ENCODE results near the gene VPS33A.
"Not testable (repeated sequence)": the region's sequence is repeated elsewhere in the genome, so short reads cannot be mapped to it uniquely, and the experiment has no call there.

The VPS33A gene

DNA sequence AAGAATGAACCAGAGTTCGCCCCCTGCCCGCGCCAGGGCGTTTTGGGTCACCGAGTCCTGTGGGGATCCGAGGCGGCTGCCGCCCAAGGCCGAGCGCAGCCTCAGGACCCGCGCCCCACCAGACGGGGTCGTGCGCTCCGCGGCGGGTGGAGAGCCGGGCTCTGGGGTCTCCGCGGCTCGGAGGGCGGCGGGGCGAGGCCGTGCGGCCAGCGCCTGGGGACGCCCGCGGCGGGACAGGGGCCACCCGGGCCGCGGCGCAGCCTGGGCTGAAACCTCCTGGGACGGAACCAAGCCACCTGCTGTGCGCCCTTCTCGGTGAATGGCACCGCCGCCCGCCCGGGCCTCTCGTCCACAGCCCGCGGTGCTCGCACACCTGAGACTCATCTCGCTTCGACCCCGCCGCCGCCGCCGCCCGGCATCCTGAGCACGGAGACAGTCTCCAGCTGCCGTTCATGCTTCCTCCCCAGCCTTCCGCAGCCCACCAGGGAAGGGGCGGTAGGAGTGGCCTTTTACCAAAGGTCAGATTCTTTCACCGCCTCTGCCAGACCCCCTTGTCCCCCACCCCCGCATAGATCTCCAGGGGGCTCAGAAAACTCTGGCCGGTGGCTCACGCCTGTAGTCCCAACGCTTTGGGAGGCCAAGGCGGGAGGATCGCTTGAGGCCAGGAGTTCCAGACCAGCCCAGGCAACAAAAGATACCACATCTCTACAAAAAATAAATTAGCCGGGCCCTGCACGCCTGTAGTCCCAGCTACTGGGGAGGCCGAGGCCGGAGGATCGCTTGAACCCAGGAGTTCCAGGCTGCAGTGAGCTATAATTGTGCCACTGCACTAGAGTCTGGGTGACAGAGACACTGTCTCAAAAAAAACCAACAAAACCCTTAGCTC is 61.9 kb downstream of the VPS33A start:
- DNase-seq (ENCODE audit: low read depth), result no peak

DNA sequence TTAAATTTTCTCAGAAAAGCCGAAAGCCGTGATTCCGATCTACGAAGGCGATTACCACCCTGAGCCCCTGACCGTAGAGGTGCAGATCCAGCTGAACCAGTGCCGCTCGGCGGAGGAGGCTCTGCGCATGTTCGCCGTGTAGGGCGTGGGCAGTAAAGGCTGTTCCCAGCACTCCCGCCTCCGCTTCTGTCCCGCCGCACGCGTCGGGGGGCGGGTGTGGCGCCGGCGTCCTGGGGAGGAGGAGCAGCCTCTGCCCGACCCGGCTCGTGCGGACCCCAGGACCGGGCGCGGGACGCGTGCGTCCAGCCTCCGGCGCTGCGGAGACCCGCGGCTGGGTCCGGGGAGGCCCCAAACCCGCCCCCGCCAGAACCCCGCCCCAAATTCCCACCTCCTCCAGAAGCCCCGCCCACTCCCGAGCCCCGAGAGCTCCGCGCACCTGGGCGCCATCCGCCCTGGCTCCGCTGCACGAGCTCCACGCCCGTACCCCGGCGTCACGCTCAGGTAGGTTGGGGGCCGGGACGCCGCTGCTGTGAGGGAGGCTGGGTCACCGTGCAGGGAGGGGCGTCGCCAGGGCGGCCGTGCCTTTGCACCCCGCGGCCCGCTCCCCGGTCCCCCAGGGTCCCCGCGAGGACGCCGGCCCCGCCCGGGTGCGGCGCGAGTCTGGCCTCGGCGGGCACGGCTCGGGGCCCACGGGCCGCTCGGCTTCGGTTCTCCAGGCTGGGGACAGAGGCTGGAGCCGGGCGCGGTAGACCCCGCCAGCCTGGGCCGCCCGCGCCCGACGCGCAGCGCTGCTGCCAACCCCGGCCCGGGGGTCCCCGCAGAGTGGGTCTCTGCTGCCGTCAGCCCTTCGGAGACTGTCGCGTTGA is 62.8 kb downstream of the VPS33A start, which contains the start of gene B3GNT4:
B3GNT4 (plus strand) TSS at position 409 of the 866 bp plus-strand sequence. CDS start 910 bp downstream, outside the sequence.
- DNase-seq (ENCODE audit: low read depth), result no peak

DNA sequence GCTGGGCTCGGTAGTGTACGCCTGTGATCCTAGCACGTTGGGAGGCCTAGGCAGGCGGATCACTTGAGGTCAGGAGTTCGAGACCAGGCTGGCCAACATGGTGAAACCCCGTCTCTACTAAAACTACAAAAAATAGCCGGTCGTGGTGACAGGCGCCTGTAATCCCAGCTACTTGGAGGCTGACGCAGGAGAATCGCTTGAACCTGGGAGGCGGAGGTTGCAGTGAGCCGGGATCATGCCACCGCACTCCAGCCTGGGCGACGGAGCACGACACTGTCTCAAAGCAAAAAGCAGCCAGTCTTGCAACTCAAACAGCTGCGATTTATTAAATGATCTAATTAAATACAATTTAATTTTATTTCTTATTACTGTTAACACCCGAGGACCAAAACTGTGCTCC is 63.5 kb downstream of the VPS33A start:
- not testable (repeated sequence) for DNase-seq (ENCODE audit: low read depth)

DNA sequence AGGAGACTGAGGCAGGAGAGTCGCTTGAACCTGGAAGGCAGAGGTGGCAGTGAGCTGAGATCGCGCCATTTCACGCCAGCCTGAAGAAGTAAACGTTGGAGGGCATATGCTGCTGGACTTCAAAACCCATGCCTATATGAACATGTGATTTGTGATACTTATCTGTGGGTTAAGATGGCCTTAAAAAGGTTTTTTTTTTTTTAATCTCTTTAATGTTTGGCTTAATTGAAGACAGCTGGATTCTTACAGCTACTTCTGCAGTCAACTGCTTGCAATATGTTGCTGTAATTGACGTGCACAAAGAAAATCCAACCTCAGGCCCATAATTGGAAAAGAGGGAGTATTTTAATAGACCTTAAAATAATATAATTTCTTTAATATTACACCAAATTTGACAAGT is 64.3 kb downstream of the VPS33A start:
- no peak for DNase-seq (ENCODE audit: low read depth)

DNA sequence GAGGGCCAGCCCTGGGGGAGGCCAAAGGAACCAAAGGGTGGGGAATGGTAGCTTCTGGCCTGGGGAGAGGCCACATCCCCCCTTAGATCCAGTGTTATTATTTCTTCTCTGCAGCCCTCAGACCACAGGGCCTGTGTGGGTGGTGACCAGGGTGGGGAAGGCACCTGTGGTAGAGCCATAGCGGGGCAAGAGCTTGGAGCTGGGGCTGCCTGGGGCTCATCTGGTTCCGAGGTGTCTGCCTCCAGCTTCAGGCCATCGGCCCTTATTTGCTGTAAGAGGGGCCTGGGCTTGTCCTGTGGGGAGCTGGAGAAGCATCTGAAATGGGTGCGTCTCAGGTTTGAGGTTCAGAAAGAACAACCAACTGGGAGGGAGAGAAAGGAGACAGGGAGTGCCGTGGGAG is 64.9 kb downstream of the VPS33A start:
- no peak for DNase-seq (ENCODE audit: low read depth)

DNA sequence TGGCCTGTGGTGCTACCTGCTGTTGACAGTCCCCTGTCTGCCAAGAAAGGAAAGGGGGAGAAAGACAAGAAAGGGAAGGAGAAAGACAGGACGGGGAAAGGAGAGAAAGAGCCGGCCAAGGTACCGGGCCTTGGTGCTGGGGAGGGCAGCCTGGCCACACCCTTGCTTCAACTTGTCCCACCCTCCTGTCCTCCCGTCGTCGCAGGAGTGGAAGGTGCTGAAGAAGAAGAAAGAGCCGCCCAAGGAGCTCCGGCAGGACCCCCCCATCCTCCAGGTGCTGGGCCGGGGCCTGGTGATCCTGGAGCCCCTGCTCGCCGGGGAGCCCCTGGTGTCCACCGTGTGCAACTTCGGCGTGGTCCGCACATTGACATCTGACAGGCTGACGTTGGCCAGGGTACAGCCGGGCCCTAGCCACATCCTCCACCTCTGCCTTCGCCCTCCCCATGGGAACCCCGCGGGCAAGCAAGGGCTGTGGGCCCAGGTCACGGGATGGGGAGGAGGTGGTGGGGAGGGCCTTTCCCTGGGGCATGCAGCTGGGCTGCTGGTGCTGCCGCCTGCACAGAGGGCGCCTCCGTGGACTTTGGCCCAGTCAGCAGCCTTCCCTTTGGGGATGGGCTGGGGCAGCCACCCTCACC is 65.6 kb downstream of the VPS33A start:
- DNase-seq (ENCODE audit: low read depth), result no peak

DNA sequence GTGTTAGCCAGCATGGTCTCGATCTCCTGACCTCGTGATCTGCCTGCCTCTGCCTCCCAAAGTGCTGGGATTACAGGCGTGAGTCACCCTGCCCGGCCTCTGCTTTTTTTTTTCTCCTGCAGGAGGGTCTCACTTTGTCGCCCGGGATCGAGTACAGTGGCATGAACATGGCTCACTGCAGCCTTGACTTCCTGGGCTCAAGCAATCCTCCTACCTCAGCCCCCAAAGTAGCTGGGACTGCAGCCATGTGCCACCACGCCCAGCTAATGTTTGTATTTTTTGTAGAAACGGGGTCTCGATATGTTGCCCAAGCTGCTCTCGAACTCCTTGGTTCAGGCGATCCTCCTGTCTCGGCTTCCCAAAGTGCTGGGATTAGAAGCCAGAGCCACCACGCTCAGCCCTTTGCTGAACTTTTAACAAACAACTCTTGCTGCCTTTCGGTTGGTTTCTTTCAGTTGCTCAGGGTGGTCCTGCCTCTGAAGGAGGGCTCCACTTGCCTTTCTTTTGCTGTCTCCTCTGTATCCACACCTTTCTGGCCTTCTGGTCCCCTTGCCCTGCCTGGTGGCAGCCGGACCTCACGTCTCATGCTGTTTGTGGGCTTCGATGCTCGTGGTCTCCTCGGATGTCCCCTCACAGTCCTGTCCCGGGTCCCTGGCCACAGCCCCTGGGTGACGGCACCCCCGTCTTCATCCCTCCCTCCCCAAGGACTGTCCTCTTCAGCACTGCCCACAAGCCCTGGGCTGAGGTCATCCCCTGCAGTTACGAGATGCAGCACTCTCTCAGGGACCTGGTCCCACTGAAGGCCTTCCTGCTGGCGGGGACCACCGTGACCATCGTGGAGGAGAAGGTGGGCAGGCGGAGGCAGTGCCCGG is 66.6 kb downstream of the VPS33A start:
- no peak for DNase-seq (ENCODE audit: low read depth)

DNA sequence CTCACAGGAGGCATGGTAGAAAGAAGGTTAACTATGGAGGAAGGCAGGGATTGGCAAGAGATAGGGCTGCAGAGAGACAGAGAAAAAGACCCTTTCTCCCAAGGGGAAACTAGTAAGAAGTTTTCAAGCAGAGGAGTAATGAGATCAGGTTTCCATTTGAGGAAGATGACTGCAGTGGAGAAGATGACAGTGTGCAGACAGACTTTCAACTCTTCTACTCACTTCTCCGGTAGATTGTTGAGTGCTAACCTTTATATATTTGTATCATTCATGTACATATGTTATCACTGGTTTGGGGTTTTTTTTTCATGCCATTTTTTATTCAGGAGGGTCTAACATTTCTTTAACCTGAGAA is 68.7 kb downstream of the VPS33A start:
- DNase-seq (ENCODE audit: low read depth), result no peak

DNA sequence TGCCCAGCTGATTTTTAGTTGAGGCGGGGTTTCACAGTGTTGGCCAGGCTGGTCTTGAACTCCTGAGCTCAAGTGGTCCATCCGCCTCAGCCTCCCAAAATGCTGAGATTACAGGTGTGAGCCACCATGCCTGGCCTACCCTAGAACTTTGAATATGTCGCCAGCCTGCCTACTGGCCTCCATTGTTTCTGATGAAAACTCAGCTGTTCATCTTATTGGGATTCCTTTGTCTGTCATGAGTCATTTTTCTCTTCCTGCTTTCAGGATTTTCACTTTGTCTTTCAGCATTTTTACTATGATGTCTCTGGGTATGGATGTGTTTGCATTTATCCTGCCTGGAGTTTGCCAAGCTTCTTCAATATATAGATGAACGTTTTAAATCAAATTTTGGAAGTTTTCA is 70.9 kb downstream of the VPS33A start:
- no peak for DNase-seq (ENCODE audit: low read depth)

DNA sequence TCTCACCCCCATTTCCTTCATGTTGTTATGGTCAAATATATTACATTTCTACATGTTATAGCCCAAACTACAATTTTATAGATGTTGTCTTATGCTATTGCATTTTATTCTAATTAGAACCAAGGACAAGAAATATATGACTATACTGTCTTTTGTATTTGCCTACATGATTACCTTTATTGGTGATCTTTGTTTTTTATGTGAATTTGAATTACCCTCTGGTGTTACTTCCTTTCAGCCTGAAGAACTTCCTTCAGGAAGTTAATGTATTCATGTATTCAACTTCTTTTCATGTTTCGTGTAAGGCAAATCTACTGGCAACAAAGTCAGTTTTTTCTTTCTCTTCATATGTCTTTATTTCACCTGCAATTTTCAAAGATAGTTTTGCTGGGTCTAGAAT is 71.5 kb downstream of the VPS33A start:
- no peak for DNase-seq (ENCODE audit: low read depth)

DNA sequence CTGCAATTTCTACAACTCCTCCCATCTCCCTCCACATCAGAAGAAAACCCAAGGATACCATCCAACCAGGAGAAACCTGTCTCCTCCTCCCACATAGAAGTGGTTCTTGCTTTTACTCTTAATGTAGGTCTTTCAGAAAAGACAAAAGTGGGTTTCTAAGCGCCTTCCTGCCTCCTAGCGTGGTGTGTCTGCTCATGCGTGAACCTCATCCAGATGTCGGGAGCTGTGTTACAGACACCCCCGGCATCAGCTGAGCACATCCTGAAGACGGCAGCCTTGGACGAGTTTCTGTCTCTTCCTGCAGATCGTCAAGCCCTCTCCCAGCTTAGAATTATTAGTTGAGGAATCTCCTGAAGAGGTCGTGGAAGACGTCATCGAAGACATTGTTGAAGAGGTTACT is 73.9 kb downstream of the VPS33A start:
- no peak for DNase-seq (ENCODE audit: low read depth)

DNA sequence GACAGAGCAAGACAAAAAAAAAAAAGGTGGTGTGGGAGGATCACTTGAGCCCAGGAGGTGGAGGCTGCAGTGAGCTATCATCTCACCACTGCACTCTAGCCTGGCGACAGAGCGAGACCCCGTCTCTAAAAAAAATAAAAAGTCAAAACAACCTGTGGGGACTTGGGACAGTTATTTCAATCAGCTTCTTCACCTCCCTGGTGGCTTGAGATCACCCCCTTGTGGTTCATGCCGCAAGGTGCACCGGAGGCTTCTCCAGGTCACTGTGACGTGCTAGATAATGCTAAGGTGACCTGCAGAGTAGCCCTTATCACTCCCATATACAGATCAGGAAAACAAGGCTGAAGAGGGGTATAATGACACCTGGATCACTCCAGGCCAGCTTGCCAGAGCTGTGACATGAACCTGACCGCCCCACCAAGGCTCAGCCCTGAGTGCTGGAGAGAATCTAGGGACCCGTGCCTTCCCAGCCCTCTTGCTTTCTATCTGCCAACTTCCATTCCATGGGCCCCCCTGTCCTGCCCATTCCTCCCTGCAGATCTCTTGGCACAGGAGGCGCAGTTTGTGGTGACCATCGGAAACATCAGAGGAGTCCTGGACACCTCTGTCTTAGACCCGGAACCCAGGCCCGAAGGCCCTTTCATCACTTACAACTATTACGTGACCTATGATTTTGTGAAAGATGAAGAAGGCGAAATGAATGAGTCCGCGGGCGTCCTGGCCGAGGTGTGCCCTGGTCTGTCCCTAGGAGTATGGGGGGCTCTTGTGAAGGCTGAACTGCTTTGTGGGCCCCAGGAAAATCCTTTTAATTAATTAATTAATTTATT is 75.2 kb downstream of the VPS33A start:
- no peak for DNase-seq (ENCODE audit: low read depth)

DNA sequence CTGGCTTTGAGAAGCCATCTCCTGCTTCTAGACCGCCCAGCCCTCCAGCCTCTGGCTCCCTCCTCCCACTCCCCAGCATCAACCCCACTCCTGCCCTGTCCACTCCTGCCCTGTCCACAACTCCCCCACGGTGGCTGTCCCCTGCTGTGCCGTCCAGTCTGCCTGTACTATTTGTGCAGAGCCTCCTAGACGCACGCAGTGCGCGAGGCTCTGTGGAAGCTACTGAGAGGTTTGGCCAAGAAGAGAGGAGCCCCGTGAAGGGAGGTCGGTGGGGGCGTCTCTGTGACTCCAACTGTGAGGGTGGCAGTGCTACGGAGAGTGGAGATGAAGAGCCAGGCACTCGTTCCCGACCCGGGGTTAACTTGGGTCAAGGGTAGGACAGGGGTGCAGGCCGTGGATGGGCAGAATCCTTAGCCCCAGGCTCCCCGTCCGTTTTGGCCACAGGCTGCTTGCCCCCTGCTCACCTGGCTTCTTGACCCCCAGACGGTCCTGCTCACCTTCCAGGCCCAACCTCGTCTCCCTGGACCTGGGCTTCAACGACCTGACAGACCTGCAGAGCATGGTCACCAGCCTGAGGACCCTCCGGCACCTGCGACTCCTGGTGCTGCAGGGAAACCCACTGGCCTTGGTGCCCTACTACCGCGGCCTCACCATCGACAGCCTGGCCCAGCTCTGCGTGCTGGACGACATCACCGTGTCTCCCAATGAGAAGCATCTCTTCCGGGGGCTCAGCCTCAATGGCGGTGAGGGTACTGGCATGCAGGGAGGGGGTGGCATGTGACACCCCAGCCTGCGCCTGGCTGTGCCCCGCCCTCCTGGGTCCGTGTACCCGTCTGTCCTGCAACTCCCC is 76.4 kb downstream of the VPS33A start:
- no peak for DNase-seq (ENCODE audit: low read depth)

DNA sequence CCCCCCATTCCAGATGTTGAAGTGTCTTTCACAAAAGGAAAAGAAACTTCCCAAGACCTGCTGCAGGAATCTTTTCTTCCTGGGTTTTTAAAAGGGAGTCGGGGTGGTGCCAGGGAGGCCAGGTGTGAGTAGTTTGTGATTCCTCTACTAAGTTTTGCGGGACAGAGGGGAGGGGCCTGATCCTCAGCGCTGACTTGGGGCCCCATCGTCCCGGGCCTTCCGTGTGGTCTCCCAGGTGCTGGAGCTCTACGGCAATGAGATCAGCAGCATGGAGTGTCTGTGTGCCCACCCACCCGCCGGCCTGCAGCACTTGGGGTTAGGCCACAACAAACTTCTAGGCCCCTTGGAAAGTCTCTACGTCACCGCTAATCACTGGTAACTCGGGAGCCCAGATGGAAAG is 78.8 kb downstream of the VPS33A start:
- no peak for DNase-seq (ENCODE audit: low read depth)

DNA sequence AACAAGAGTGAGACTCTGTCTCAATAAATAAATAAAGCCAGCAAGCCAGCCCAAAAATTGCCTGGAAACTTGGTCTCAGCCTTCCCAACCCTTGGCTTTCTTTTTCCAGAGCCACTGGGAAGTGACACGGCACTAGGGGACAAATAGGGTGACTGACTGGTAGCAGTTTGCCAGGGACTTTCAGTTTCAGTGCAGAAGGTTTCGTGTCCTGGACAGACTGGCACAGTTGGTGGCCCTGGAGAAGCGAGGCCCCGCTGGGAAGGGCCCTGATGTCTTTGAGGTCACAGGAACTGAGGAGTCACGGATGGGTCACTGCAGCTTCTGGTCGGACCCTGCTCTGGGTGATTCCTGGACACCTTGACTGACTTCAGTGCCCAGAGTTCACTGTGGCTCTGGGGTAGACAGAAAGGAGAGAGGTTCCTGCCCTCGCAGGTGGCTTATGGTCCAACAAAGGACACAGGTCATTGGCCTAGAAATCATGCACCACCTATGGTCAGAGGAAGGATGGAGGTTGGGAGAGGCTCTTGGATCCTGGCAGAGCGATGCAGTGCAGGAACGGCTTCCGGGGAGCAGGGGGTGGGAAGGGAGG is 80.7 kb downstream of the VPS33A start:
- DNase-seq (ENCODE audit: low read depth), result no peak

DNA sequence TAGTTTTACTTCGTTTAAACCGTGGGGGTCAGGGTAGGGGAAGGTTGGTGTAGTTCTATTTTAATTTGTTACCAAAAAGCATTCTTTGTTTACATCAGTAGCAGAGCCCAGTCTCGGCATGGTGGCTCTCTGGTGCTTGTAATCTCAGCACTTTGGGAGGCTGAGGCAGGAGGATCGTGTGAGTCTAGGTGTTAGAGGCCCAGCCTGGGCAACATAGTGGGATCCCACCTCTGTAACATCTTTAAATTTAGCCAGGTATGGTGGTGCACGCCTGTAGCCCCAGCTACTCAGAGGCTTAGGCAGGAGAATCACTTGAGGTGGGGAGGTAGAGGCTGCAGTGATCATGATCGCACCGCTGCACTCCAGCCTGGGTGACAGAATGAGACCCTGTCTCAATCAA is 81.2 kb downstream of the VPS33A start:
- no peak for DNase-seq (ENCODE audit: low read depth)

DNA sequence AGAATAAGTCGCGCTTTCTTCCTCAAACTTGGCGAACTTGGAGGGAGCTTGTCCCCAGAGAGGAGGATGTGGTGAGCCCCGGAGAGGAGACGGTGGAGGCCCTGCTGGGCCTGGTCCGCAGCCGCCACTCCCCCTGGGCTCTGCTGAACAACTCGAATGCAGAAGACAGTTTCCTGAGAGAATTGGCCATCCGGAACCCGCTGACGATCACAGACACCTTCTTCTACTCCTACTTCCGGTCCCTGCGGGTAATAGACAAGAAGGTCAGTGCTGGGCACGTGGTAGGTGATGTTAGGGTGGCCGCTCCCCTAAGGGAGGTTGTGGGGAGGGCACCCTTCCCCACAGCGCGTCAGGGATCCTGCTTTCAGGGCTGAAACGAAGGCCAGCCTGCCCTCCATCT is 81.8 kb downstream of the VPS33A start:
- DNase-seq (ENCODE audit: low read depth), result no peak

DNA sequence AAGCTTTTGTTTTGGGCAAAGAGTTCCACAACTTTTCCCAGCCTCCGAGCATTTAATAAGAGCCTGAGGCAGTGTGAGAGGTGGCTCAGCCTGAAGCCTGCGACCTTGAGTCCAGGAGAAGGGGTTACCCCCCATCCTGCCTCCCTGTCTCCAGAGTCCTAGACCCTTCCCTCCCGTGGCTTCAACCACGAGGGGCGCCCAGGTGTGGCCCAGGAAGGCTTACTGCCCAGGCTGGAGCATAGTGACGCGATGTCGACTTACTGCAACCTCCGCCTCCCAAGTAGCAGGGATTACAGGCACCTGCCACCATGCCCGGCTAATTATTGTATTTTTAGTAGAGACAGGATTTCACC is 82.7 kb downstream of the VPS33A start:
- DNase-seq (ENCODE audit: low read depth), result no peak

DNA sequence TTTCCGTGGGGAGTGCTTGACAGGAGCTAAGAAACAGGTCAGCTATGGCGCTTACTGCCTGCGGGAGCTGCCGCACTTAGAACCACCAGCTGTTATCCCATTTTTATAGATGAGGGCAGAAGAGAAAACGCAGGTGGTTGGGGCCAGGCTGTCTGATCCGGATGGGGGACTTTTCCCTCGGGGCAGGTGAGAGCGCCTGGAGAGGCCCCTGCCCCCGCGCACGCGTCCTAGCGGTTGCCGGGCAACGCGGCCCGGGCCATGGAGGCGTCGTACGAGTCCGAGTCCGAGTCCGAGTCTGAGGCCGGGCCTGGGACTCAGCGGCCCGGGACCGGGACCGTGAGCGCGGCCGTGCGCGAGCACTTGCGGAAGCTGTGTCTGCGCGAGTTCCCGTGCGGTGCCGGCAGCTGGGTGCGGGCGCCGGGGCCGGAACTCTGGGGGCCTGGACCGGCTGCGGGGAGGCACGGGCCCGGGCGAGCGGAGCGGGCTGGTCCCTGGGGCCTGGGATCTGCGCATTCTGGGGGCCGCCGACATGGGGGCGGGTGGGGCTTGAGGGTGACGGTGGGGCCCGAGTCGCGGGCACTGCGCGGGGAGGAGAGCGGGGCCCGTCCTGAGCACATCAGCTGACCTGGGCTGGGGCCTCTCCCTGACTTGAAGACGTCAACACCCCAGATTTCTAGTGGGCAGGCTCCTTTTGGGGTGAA is 83.3 kb downstream of the VPS33A start, which contains the start of gene LRRC43:
LRRC43 (plus strand) TSS at position 237 of the 701 bp plus-strand sequence; CDS start at position 259, 22 bp downstream.
- no peak for DNase-seq (ENCODE audit: low read depth)

All from HS-5 (cell line).